ENCODE data around the gene SCFD2. TPM values are rescaled to one million over a fixed set of nuclear protein-coding genes. Genes with fewer than 3 reads are reported as not detected.

The SCFD2 gene
- polyA plus RNA-seq, 4 donors = 2.2 to 8.4 (median 5.6) TPM

DNA sequence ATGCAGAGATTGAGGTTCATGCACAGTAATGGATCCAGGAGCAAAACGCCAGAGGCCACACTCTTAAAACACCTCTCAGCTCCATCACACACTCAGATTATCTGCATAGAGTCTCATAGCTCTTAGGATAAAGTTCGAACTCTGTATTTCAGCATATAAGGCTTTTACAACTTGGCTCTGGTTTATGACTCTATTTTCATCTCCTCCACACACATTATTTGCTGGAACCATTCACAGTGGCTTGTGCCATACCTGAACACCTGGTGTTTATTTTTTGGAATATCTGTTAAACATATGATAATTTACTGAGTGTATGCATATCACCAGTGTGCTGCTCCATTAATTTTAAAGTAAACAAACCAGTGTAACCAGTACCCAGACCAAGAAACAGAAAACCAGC is 476.5 kb downstream of the SCFD2 start:
- FAIRE-seq = no peak
- H3K27ac ChIP-seq (ENCODE audit: low read depth in 1 of 3, low read length in 2 of 3) = no peak overlapping the region
- no peaks in the 10 kb centered on the region for H3K27me3 ChIP-seq (ENCODE audit: control insufficient read depth in 3 of 3, insufficient read depth in 3 of 3, low read length in 3 of 3)
- peaks cover 0 to 5% of the 10 kb centered on the region in 2 donors for H3K9me3 ChIP-seq (ENCODE audit: control insufficient read depth in 2 of 2, insufficient read depth in 1 of 2, low read depth in 1 of 2, low read length in 1 of 2)
- H3K36me3 ChIP-seq (ENCODE audit: control insufficient read depth in 3 of 3, insufficient read depth in 2 of 3, low read depth in 1 of 3, low read length in 3 of 3) = peaks cover 0 to 5% (median 0%) of the 10 kb centered on the region in 3 donors
- H3K4me1 ChIP-seq (ENCODE audit: control insufficient read depth in 3 of 3, insufficient read depth in 2 of 3, low read depth in 1 of 3, low read length in 2 of 3) = no peaks in the 10 kb centered on the region
- WGBS, 3 donors = 31 to 59% (median 37%) methylated on average over 2 of the region's 2 CpGs
- no peak for DNase-seq
- H3K4me3 ChIP-seq (ENCODE audit: low read depth in 1 of 3, low read length in 3 of 3) = no peak overlapping the region

- FAIRE-seq (no peak), DNase-seq (no peak)
- Histone ChIP-seq H3K27ac (ENCODE audit: low read depth in 1 of 3, low read length in 2 of 3) (no peak overlapping the region), H3K4me1 (ENCODE audit: control insufficient read depth in 3 of 3, insufficient read depth in 2 of 3, low read depth in 1 of 3, low read length in 2 of 3) (no peaks in the 10 kb centered on the region), H3K4me3 (ENCODE audit: low read depth in 1 of 3, low read length in 3 of 3) (no peak overlapping the region), H3K9me3 (ENCODE audit: control insufficient read depth in 2 of 2, insufficient read depth in 1 of 2, low read depth in 1 of 2, low read length in 1 of 2) (peaks cover 0 to 5% of the 10 kb centered on the region in 2 donors), H3K36me3 (ENCODE audit: control insufficient read depth in 3 of 3, insufficient read depth in 2 of 3, low read depth in 1 of 3, low read length in 3 of 3) (peaks cover 0 to 11% (median 0%) of the 10 kb centered on the region in 3 donors), H3K27me3 (ENCODE audit: control insufficient read depth in 3 of 3, insufficient read depth in 3 of 3, low read length in 3 of 3) (no peaks in the 10 kb centered on the region)
- WGBS, 3 donors = 85 to 86% (median 85%) methylated on average over 2 of the region's 2 CpGs
Observed at GRCh38 chr4:52884994-52885393, 480.9 kb downstream of the SCFD2 start.

GRCh38 chr4:52883707-52884669 is 481.9 kb downstream of the SCFD2 start:
- H3K27ac ChIP-seq (ENCODE audit: low read depth in 1 of 3, low read length in 2 of 3) = no peak overlapping the region
- DNase-seq (no peak), FAIRE-seq (no peak)
- H3K4me1 ChIP-seq (ENCODE audit: control insufficient read depth in 3 of 3, insufficient read depth in 2 of 3, low read depth in 1 of 3, low read length in 2 of 3) = no peaks in the 10 kb centered on the region
- WGBS, 3 donors = 90 to 93% (median 91%) methylated on average over 4 of the region's 4 CpGs
- no peak overlapping the region for H3K4me3 ChIP-seq (ENCODE audit: low read depth in 1 of 3, low read length in 3 of 3)
- peaks cover 0 to 11% (median 0%) of the 10 kb centered on the region in 3 donors for H3K36me3 ChIP-seq (ENCODE audit: control insufficient read depth in 3 of 3, insufficient read depth in 2 of 3, low read depth in 1 of 3, low read length in 3 of 3)
- no peaks in the 10 kb centered on the region for H3K27me3 ChIP-seq (ENCODE audit: control insufficient read depth in 3 of 3, insufficient read depth in 3 of 3, low read length in 3 of 3)
- H3K9me3 ChIP-seq (ENCODE audit: control insufficient read depth in 2 of 2, insufficient read depth in 1 of 2, low read depth in 1 of 2, low read length in 1 of 2) = peaks cover 0 to 5% of the 10 kb centered on the region in 2 donors

GRCh38 chr4:52883183-52883621 is 482.7 kb downstream of the SCFD2 start:
- Histone ChIP-seq H3K27ac (ENCODE audit: low read depth in 1 of 3, low read length in 2 of 3) (no peak overlapping the region), H3K4me3 (ENCODE audit: low read depth in 1 of 3, low read length in 3 of 3) (no peak overlapping the region), H3K36me3 (ENCODE audit: control insufficient read depth in 3 of 3, insufficient read depth in 2 of 3, low read depth in 1 of 3, low read length in 3 of 3) (peaks cover 0 to 11% (median 0%) of the 10 kb centered on the region in 3 donors), H3K27me3 (ENCODE audit: control insufficient read depth in 3 of 3, insufficient read depth in 3 of 3, low read length in 3 of 3) (no peaks in the 10 kb centered on the region), H3K4me1 (ENCODE audit: control insufficient read depth in 3 of 3, insufficient read depth in 2 of 3, low read depth in 1 of 3, low read length in 2 of 3) (no peaks in the 10 kb centered on the region), H3K9me3 (ENCODE audit: control insufficient read depth in 2 of 2, insufficient read depth in 1 of 2, low read depth in 1 of 2, low read length in 1 of 2) (peaks cover 0 to 5% of the 10 kb centered on the region in 2 donors)
- FAIRE-seq (no peak), DNase-seq (no peak)
- WGBS, 3 donors = 78 to 88% (median 83%) methylated on average over 4 of the region's 4 CpGs

- Histone ChIP-seq H3K4me3 (ENCODE audit: low read depth in 1 of 3, low read length in 3 of 3) (no peak overlapping the region), H3K36me3 (ENCODE audit: control insufficient read depth in 3 of 3, insufficient read depth in 2 of 3, low read depth in 1 of 3, low read length in 3 of 3) (peaks cover 0 to 9% (median 0%) of the 10 kb centered on the region in 3 donors), H3K4me1 (ENCODE audit: control insufficient read depth in 3 of 3, insufficient read depth in 2 of 3, low read depth in 1 of 3, low read length in 2 of 3) (no peaks in the 10 kb centered on the region), H3K9me3 (ENCODE audit: control insufficient read depth in 2 of 2, insufficient read depth in 1 of 2, low read depth in 1 of 2, low read length in 1 of 2) (no peaks in the 10 kb centered on the region), H3K27ac (ENCODE audit: low read depth in 1 of 3, low read length in 2 of 3) (no peak overlapping the region), H3K27me3 (ENCODE audit: control insufficient read depth in 3 of 3, insufficient read depth in 3 of 3, low read length in 3 of 3) (no peaks in the 10 kb centered on the region)
- DNase-seq (no peak), FAIRE-seq (no peak)
- 86 to 89% (median 87%) methylated on average over 1 of the region's 1 CpG for WGBS, 3 donors
Observed at GRCh38 chr4:52880994-52881393, 484.9 kb downstream of the SCFD2 start.

DNA sequence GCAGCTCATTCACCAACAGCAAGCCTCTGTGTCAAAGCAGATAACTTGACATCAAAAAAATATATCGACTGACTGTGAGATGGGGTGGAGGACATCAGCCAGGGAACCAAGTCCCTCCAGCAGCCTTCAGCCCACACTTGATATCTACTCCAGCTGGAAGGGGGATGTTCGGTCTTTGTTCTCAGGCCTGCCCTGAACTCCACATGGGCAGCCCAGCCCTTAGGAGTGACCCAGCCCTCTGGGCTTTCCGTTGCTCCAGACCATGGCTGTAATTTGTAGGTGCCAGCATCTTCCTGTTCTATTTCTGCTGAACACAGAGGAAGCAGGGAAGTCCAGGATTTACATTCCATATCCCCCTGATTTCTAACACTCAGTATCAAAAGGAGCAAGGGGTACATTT is 486.4 kb downstream of the SCFD2 start:
- FAIRE-seq (no peak), DNase-seq (no peak)
- Histone ChIP-seq H3K4me1 (ENCODE audit: control insufficient read depth in 3 of 3, insufficient read depth in 2 of 3, low read depth in 1 of 3, low read length in 2 of 3) (no peaks in the 10 kb centered on the region), H3K9me3 (ENCODE audit: control insufficient read depth in 2 of 2, insufficient read depth in 1 of 2, low read depth in 1 of 2, low read length in 1 of 2) (no peaks in the 10 kb centered on the region), H3K4me3 (ENCODE audit: low read depth in 1 of 3, low read length in 3 of 3) (no peak overlapping the region), H3K27ac (ENCODE audit: low read depth in 1 of 3, low read length in 2 of 3) (no peak overlapping the region), H3K36me3 (ENCODE audit: control insufficient read depth in 3 of 3, insufficient read depth in 2 of 3, low read depth in 1 of 3, low read length in 3 of 3) (peaks cover 0 to 9% (median 0%) of the 10 kb centered on the region in 3 donors), H3K27me3 (ENCODE audit: control insufficient read depth in 3 of 3, insufficient read depth in 3 of 3, low read length in 3 of 3) (no peaks in the 10 kb centered on the region)
- 79 to 90% (median 85%) methylated on average over 3 of the region's 3 CpGs for WGBS, 3 donors

DNA sequence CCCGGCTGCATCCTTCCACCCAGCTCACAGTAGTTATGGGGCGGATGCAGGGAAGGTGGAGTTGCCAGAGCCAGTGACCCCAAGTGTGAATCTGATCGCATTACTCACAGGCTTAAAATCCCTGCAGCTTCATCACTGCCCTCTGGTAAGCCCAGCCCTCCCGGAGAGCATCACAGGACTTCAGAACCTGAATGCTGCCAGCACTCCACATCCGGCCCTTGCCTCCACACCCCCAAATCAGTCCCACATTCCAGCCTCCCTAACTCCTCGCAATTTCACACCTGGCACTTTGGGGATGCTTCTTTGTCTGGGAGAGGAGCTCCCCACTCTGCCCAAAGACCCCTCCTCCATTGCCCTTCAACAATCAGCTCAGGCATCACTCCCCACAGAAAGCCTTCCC is 488.2 kb downstream of the SCFD2 start:
- H3K4me1 ChIP-seq (ENCODE audit: control insufficient read depth in 3 of 3, insufficient read depth in 2 of 3, low read depth in 1 of 3, low read length in 2 of 3) = peaks cover 0 to 7% (median 0%) of the 10 kb centered on the region in 3 donors
- no peak overlapping the region for H3K27ac ChIP-seq (ENCODE audit: low read depth in 1 of 3, low read length in 2 of 3)
- no peaks in the 10 kb centered on the region for H3K9me3 ChIP-seq (ENCODE audit: control insufficient read depth in 2 of 2, insufficient read depth in 1 of 2, low read depth in 1 of 2, low read length in 1 of 2)
- FAIRE-seq = no peak
- peaks cover 0 to 5% (median 0%) of the 10 kb centered on the region in 3 donors for H3K36me3 ChIP-seq (ENCODE audit: control insufficient read depth in 3 of 3, insufficient read depth in 2 of 3, low read depth in 1 of 3, low read length in 3 of 3)
- no peak for DNase-seq
- WGBS, 3 donors = 91 to 98% (median 98%) methylated on average over 6 of the region's 6 CpGs
- H3K4me3 ChIP-seq (ENCODE audit: low read depth in 1 of 3, low read length in 3 of 3) = no peak overlapping the region
- no peaks in the 10 kb centered on the region for H3K27me3 ChIP-seq (ENCODE audit: control insufficient read depth in 3 of 3, insufficient read depth in 3 of 3, low read length in 3 of 3)

DNA sequence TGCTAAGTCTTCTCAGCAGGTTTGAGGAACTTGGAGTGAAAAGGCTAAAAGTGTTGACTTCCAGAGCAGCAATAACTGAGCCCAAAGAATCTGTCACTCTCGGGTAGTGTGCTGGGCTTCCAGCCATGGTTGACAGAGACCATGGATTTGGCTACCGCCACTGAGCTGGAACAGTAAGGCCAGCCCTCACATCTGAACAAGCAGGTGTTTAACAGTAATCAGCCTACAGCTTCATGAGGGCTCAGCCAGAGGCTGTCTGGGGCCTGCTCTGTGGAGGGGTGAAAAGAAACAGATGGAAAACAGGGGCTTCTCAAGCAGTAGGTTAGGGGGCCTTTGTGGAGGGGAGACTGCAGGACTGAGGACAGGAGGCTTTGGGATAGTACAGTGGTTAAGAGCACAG is 488.8 kb downstream of the SCFD2 start:
- no peaks in the 10 kb centered on the region for H3K9me3 ChIP-seq (ENCODE audit: control insufficient read depth in 2 of 2, insufficient read depth in 1 of 2, low read depth in 1 of 2, low read length in 1 of 2)
- peaks cover 0 to 7% (median 0%) of the 10 kb centered on the region in 3 donors for H3K4me1 ChIP-seq (ENCODE audit: control insufficient read depth in 3 of 3, insufficient read depth in 2 of 3, low read depth in 1 of 3, low read length in 2 of 3)
- no peak overlapping the region for H3K4me3 ChIP-seq (ENCODE audit: low read depth in 1 of 3, low read length in 3 of 3)
- no peak for FAIRE-seq
- no peaks in the 10 kb centered on the region for H3K27me3 ChIP-seq (ENCODE audit: control insufficient read depth in 3 of 3, insufficient read depth in 3 of 3, low read length in 3 of 3)
- WGBS, 3 donors = 74 to 89% (median 87%) methylated on average over 2 of the region's 2 CpGs
- no peak overlapping the region for H3K27ac ChIP-seq (ENCODE audit: low read depth in 1 of 3, low read length in 2 of 3)
- no peak for DNase-seq
- H3K36me3 ChIP-seq (ENCODE audit: control insufficient read depth in 3 of 3, insufficient read depth in 2 of 3, low read depth in 1 of 3, low read length in 3 of 3) = peaks cover 0 to 8% (median 0%) of the 10 kb centered on the region in 3 donors

Data from small intestine (tissue), 7 donors.